OCI-LY7 (cell line): Measurements from ENCODE around the gene LRIT1. TPM values are rescaled to one million over a fixed set of nuclear protein-coding genes. Genes with fewer than 3 reads are reported as not detected.

Experiments
- BruUV-seq: library from RNA; stranded (reverse); fragments of 400-500 nt; replicated peaks from 2 replicates; lab custom pipeline; 2021; lab: Mats Ljungman, UMichigan
- CTCF ChIA-PET: fragments of 300-600 bp; sonication (Branson Sonifier 250); formaldehyde crosslinking; loops from one replicate; lab custom pipeline; 2022; ENCODE audit warnings: antibody characterized with exemption; ENCODE audit not compliant: unreplicated experiment; lab: Charles Lee
- POLR2A ChIA-PET: fragments of 300-600 bp; sonication (Branson Sonifier 250); formaldehyde crosslinking; loops from one replicate; lab custom pipeline; 2022; ENCODE audit warnings: antibody characterized with exemption; lab: Charles Lee
- DNase-seq: peaks from one replicate; pipeline ENCODE4 v3.0.0-alpha.2; 2015; ENCODE audit warnings: low spot score
- H2AFZ ChIP-seq: fragments of 200-600 bp; sonication (generic), shearing (Covaris generic); 2 replicates; pipeline ENCODE4 v1.6.1; 2014; ENCODE audit warnings: mild to moderate bottlenecking, antibody characterized with exemption, low read length, moderate library complexity
- H3K27ac ChIP-seq: fragments of 200-600 bp; sonication (generic); 2 replicates; pipeline ENCODE4 v1.5.1; 2014; ENCODE audit warnings: mixed run types, low read depth, mild to moderate bottlenecking, moderate library complexity, low read length, inconsistent platforms; ENCODE audit not compliant: poor library complexity, severe bottlenecking
- H3K36me3 ChIP-seq: fragments of 200-600 bp; sonication (generic); 2 replicates; pipeline ENCODE4 v1.6.1; 2014; ENCODE audit warnings: mild to moderate bottlenecking, antibody characterized with exemption, low read length, moderate library complexity, mixed read lengths; ENCODE audit not compliant: insufficient read depth
- H3K4me1 ChIP-seq: fragments of 200-600 bp; sonication (generic); 2 replicates; pipeline ENCODE4 v1.5.1; 2014; ENCODE audit warnings: mild to moderate bottlenecking, low read length; ENCODE audit not compliant: insufficient read depth, poor library complexity, severe bottlenecking
- H3K4me2 ChIP-seq: fragments of 200-600 bp; sonication (generic); 2 replicates; pipeline ENCODE4 v1.6.1; 2014; ENCODE audit warnings: mild to moderate bottlenecking, low read length
- H3K4me3 ChIP-seq: fragments of 200-600 bp; sonication (generic); 2 replicates; pipeline ENCODE4 v1.5.1; 2014; ENCODE audit warnings: mild to moderate bottlenecking, low read depth, low read length; ENCODE audit not compliant: poor library complexity, severe bottlenecking
- H3K79me2 ChIP-seq: fragments of 200-600 bp; sonication (generic); 2 replicates; pipeline ENCODE4 v1.6.1; 2016; ENCODE audit warnings: low read depth, mild to moderate bottlenecking, low read length, moderate library complexity, mixed read lengths; ENCODE audit not compliant: insufficient read depth
- H3K9me2 ChIP-seq: fragments of 200-600 bp; sonication (generic); 2 replicates; pipeline ENCODE4 v1.6.1; 2016; ENCODE audit warnings: mild to moderate bottlenecking, low read length, mixed read lengths; ENCODE audit not compliant: insufficient read depth
- H3K9me3 ChIP-seq: fragments of 200-600 bp; sonication (generic); 2 replicates; pipeline ENCODE4 v1.6.1; 2014; ENCODE audit warnings: mild to moderate bottlenecking, mixed run types, low read length, mixed read lengths
- H4K20me1 ChIP-seq: fragments of 200-600 bp; sonication (generic); 2 replicates; pipeline ENCODE4 v1.6.1; 2014; ENCODE audit warnings: mild to moderate bottlenecking, antibody characterized with exemption, low read length, moderate library complexity, mixed read lengths; ENCODE audit not compliant: insufficient read depth
- CTCF ChIP-seq: fragments of 200-600 bp; sonication (generic); conservative IDR thresholded peaks from 2 replicates; pipeline ENCODE4 v1.5.1; 2014; ENCODE audit warnings: mild to moderate bottlenecking, antibody characterized with exemption, low read length, moderate library complexity, mixed read lengths
- EZH2phosphoT487 ChIP-seq: fragments of 200-600 bp; sonication (generic); IDR thresholded peaks from 2 replicates; pipeline ENCODE4 v1.6.1; 2018; ENCODE audit warnings: low read depth, borderline replicate concordance, mild to moderate bottlenecking, mixed run types, antibody characterized with exemption, low read length, moderate library complexity, mixed read lengths
- intact Hi-C: fragments of 100-400 bp; cut with micrococcal nuclease; formaldehyde crosslinking; loops from one replicate; pipeline ENCODE4 v1.10.0; 2022; ENCODE audit not compliant: unreplicated experiment
- total RNA-seq, 2 experiments: library from RNA; depleted of rRNA in 1 of 2; stranded (reverse); fragments of >200 nt in 1 of 2; shearing (Covaris generic) in 1 of 2; gene quantifications; 2 replicates each; pipeline ENCODE4 v1.2.3, GENCODE V29; 2014 to 2022

LRIT1 gene
- total RNA-seq, 2 experiments from 2014 or later: not detected

GRCh38 chr10:84236807-84237198, 4.5 kb downstream of the LRIT1 start:
- Histone ChIP-seq H3K36me3 (no peaks in the 10 kb centered on the region), H3K4me3 (no peak overlapping the region), H2AFZ (no peak overlapping the region), H3K9me2 (no peaks in the 10 kb centered on the region), H3K4me2 (no peak overlapping the region), H3K27ac (no peak overlapping the region), H4K20me1 (no peaks in the 10 kb centered on the region), H3K4me1 (no peaks in the 10 kb centered on the region), H3K79me2 (no peaks in the 10 kb centered on the region), H3K9me3 (no peaks in the 10 kb centered on the region)
- CTCF ChIA-PET: no interaction called here
- BruUV-seq: no TSS peak
- intact Hi-C loops: no loop called here
- TF ChIP-seq CTCF (no peak), EZH2phosphoT487 (no peak)
- POLR2A ChIA-PET: interaction anchor here (0.6 to 0.8 kb wide), 2 partner anchors 10 to 357 kb away, joined by 3 to 5 read pairs; no protein-coding TSS in a partner anchor
- no peak for DNase-seq

GRCh38 chr10:84235096-84235495, 6.2 kb downstream of the LRIT1 start:
- intact Hi-C loops: no loop called here
- CTCF ChIA-PET: no interaction called here
- DNase-seq: no peak
- TF ChIP-seq EZH2phosphoT487 (no peak), CTCF (no peak)
- Histone ChIP-seq H3K4me1 (no peaks in the 10 kb centered on the region), H3K79me2 (no peaks in the 10 kb centered on the region), H3K4me3 (no peak overlapping the region), H3K27ac (no peak overlapping the region), H3K9me3 (no peaks in the 10 kb centered on the region), H4K20me1 (no peaks in the 10 kb centered on the region), H2AFZ (no peak overlapping the region), H3K36me3 (no peaks in the 10 kb centered on the region), H3K9me2 (no peaks in the 10 kb centered on the region), H3K4me2 (no peak overlapping the region)
- no TSS peak for BruUV-seq
- POLR2A ChIA-PET: no interaction called here

GRCh38 chr10:84234479-84234878, 6.9 kb downstream of the LRIT1 start:
- CTCF ChIA-PET: no interaction called here
- no peak overlapping the region for H3K4me2 ChIP-seq
- intact Hi-C loops: no loop called here

More at GRCh38 chr10:84234479-84234878, 6.9 kb downstream of the LRIT1 start:
- no TSS peak for BruUV-seq
- DNase-seq: no peak
- no peaks in the 10 kb centered on the region for H3K9me2 ChIP-seq
- H3K4me1 ChIP-seq: no peaks in the 10 kb centered on the region
- no peak overlapping the region for H3K4me3 ChIP-seq
- H3K36me3 ChIP-seq: no peaks in the 10 kb centered on the region
- no peak overlapping the region for H2AFZ ChIP-seq
- no peak overlapping the region for H3K27ac ChIP-seq
- no peaks in the 10 kb centered on the region for H3K9me3 ChIP-seq
- H4K20me1 ChIP-seq: no peaks in the 10 kb centered on the region
- TF ChIP-seq CTCF: no peak
- TF ChIP-seq EZH2phosphoT487: no peak
- POLR2A ChIA-PET: no interaction called here
- no peaks in the 10 kb centered on the region for H3K79me2 ChIP-seq
